DOHH2 (cell line): ENCODE measurements around the gene MEGF8.

Experiments
- H3F3A ChIP-seq: fragments of 200-600 bp; sonication (generic), shearing (Covaris generic); 2 replicates; pipeline ENCODE4 v1.6.0; 2016; ENCODE audit warnings: antibody characterized with exemption, mild to moderate bottlenecking; ENCODE audit not compliant: control insufficient read depth, insufficient read depth
- H3K27ac ChIP-seq: fragments of 200-600 bp; sonication (generic); 2 replicates; pipeline ENCODE4 v1.5.1; 2014; ENCODE audit warnings: low read depth, mild to moderate bottlenecking, low read length, moderate library complexity
- H3K27me3 ChIP-seq: fragments of 200-600 bp; sonication (generic); 2 replicates; pipeline ENCODE4 v1.6.1; 2014; ENCODE audit warnings: mild to moderate bottlenecking, low read length, mixed read lengths; ENCODE audit not compliant: control insufficient read depth
- H3K36me3 ChIP-seq: fragments of 200-600 bp; sonication (generic); 2 replicates; pipeline ENCODE4 v1.6.1; 2014; ENCODE audit warnings: mild to moderate bottlenecking, low read length, moderate library complexity, mixed read lengths; ENCODE audit not compliant: control insufficient read depth
- H3K4me1 ChIP-seq: fragments of 200-600 bp; sonication (generic); 2 replicates; pipeline ENCODE4 v1.6.1; 2014; ENCODE audit warnings: mild to moderate bottlenecking, low read length, mixed read lengths; ENCODE audit not compliant: control insufficient read depth
- H3K4me2 ChIP-seq: fragments of 200-600 bp; sonication (generic); 2 replicates; pipeline ENCODE4 v1.6.0; 2014; ENCODE audit warnings: mild to moderate bottlenecking, low read length, moderate library complexity
- H3K4me3 ChIP-seq: fragments of 200-600 bp; sonication (generic); 2 replicates; pipeline ENCODE4 v1.5.1; 2014; ENCODE audit warnings: mild to moderate bottlenecking, low read length, mixed read lengths
- H3K79me2 ChIP-seq: fragments of 200-600 bp; sonication (generic); 2 replicates; pipeline ENCODE4 v1.6.1; 2014; ENCODE audit warnings: mild to moderate bottlenecking, low read length, mixed read lengths; ENCODE audit not compliant: control insufficient read depth
- H3K9me2 ChIP-seq: fragments of 200-600 bp; sonication (generic); replicated peaks from 2 replicates; pipeline ENCODE4 v1.6.1; 2014; ENCODE audit warnings: mild to moderate bottlenecking, low read length, mixed read lengths; ENCODE audit not compliant: control insufficient read depth
- H3K9me3 ChIP-seq: fragments of 200-600 bp; sonication (generic); 2 replicates; pipeline ENCODE4 v1.6.1; 2014; ENCODE audit warnings: antibody characterized with exemption, low read length, mixed read lengths; ENCODE audit not compliant: control insufficient read depth, insufficient read depth
- H4K20me1 ChIP-seq: fragments of 200-600 bp; sonication (generic); 2 replicates; pipeline ENCODE4 v1.6.0; 2014; ENCODE audit warnings: low read depth, mild to moderate bottlenecking, antibody characterized with exemption, low read length, moderate library complexity; ENCODE audit not compliant: control insufficient read depth, insufficient read depth
- EZH2phosphoT487 ChIP-seq: fragments of 200-600 bp; sonication (generic); IDR thresholded peaks from 2 replicates; pipeline ENCODE4 v1.6.1; 2017; ENCODE audit warnings: borderline replicate concordance, mild to moderate bottlenecking, antibody characterized with exemption, low read length, moderate library complexity, mixed read lengths
- TF ChIP-seq, protein P1 (sequence below): fragments of 200-600 bp; sonication (generic); IDR thresholded peaks from one replicate; pipeline ENCODE4 v1.5.1; 2014; ENCODE audit warnings: antibody characterized with exemption, mild to moderate bottlenecking, low read depth, low read length; ENCODE audit not compliant: poor library complexity, severe bottlenecking

MEGF8 gene

GRCh38 chr19:42351079-42351735 is 25.8 kb downstream of the MEGF8 start:
- Histone ChIP-seq H3K4me2 (no peak overlapping the region), H3F3A (no peaks in the 10 kb centered on the region), H3K27me3 (no peaks in the 10 kb centered on the region), H3K36me3 (peaks cover 5% of the 10 kb centered on the region; the same call in 1 of the 2 replicates), H4K20me1 (no peaks in the 10 kb centered on the region), H3K79me2 (no peaks in the 10 kb centered on the region), H3K4me1 (no peaks in the 10 kb centered on the region), H3K9me2 (no peaks in the 10 kb centered on the region), H3K27ac (no peak overlapping the region), H3K4me3 (no peak overlapping the region), H3K9me3 (no peaks in the 10 kb centered on the region)
- TF ChIP-seq, protein P1, sequence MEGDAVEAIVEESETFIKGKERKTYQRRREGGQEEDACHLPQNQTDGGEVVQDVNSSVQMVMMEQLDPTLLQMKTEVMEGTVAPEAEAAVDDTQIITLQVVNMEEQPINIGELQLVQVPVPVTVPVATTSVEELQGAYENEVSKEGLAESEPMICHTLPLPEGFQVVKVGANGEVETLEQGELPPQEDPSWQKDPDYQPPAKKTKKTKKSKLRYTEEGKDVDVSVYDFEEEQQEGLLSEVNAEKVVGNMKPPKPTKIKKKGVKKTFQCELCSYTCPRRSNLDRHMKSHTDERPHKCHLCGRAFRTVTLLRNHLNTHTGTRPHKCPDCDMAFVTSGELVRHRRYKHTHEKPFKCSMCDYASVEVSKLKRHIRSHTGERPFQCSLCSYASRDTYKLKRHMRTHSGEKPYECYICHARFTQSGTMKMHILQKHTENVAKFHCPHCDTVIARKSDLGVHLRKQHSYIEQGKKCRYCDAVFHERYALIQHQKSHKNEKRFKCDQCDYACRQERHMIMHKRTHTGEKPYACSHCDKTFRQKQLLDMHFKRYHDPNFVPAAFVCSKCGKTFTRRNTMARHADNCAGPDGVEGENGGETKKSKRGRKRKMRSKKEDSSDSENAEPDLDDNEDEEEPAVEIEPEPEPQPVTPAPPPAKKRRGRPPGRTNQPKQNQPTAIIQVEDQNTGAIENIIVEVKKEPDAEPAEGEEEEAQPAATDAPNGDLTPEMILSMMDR = no peak

DNA sequence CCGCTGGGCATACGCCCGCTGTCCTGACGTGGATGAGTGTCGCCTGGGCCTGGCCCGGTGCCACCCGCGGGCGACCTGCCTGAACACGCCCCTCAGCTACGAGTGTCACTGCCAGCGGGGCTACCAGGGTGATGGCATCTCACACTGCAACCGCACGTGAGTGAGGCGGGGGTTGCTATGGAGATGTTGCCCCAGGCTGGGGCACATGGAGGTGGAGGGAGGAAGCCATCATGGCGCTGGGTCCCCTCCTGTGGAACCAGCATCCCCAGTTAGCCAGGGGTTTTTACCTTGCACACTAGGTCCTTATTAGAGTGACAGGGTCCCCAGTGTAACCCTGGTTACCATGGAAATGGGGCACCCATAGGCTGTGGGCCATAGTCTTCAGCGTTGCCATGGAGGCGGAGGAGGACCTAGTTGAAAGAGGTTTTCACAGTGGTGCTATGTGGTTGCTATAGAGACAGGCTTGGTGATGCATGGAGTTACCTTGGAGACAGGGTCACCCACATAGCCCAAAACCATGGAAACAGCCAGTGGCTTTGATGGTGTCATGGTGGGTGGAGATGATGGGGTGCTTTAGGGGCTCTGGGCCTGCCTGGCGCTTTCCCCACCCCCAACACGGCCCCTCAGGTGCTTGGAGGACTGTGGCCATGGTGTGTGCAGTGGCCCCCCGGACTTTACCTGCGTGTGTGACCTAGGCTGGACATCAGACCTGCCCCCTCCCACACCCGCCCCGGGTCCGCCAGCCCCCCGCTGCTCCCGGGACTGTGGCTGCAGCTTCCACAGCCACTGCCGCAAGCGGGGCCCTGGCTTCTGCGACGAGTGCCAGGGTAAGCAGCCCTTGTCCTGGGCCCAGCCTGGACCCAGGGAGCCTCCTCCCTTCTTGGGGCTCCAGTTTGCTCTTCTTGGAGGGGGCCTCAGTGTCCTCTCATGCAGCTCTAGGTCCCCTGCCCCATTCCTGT is 27.1 kb downstream of the MEGF8 start:
- no peaks in the 10 kb centered on the region for H3K9me2 ChIP-seq
- H3K4me2 ChIP-seq = no peak overlapping the region
- H3K4me1 ChIP-seq = no peaks in the 10 kb centered on the region
- no peak for TF ChIP-seq EZH2phosphoT487
- TF ChIP-seq, protein P1 = no peak
- no peaks in the 10 kb centered on the region for H3F3A ChIP-seq
- H4K20me1 ChIP-seq = no peaks in the 10 kb centered on the region
- no peak overlapping the region for H3K27ac ChIP-seq
- no peaks in the 10 kb centered on the region for H3K9me3 ChIP-seq
- H3K4me3 ChIP-seq = no peak overlapping the region
- H3K36me3 ChIP-seq = peaks cover 5% of the 10 kb centered on the region; the same call in 1 of the 2 replicates
- H3K27me3 ChIP-seq = no peaks in the 10 kb centered on the region
- no peaks in the 10 kb centered on the region for H3K79me2 ChIP-seq

GRCh38 chr19:42353341-42354015 is 28.0 kb downstream of the MEGF8 start:
- Histone ChIP-seq H3K9me3 (no peaks in the 10 kb centered on the region), H4K20me1 (no peaks in the 10 kb centered on the region), H3K36me3 (peaks cover 5% of the 10 kb centered on the region; the same call in 1 of the 2 replicates), H3K79me2 (no peaks in the 10 kb centered on the region), H3K4me1 (no peaks in the 10 kb centered on the region), H3K9me2 (no peaks in the 10 kb centered on the region), H3K4me3 (no peak overlapping the region), H3K4me2 (no peak overlapping the region), H3F3A (no peaks in the 10 kb centered on the region), H3K27me3 (no peaks in the 10 kb centered on the region), H3K27ac (no peak overlapping the region)
- TF ChIP-seq, protein P1 = no peak
- TF ChIP-seq EZH2phosphoT487 = no peak
